NCI-H2196 treated with DMSO at 0.1 percent for 48 hours (cell line): ENCODE measurements around the gene KANTR.
A peak's percentile ranks its signal among the peaks of the same experiment; 100 is the strongest.

Experiments
- DNase-seq: peaks from one replicate; lab custom pipeline; 2025; ENCODE audit not compliant: unreplicated experiment; lab: John Stamatoyannopoulos, UW

Gene KANTR

GRCh38 chrX:53080628-53081580 is 13.0 kb upstream of the KANTR start:
- DNase-seq, result no peak

- DNase-seq, result peak; percentile 80
Observed at GRCh38 chrX:53081925-53082772, 11.8 kb upstream of the KANTR start, which contains the start of gene TSPYL2. Gene TSPYL2 (plus strand): TSS chrX:53082367. CDS start chrX:53082499, 132 bp downstream.

GRCh38 chrX:53082773-53083616 is 10.9 kb upstream of the KANTR start:
- DNase-seq, result no peak

GRCh38 chrX:53084043-53084570 is 9.8 kb upstream of the KANTR start:
- DNase-seq, result no peak

GRCh38 chrX:53084863-53085262 is 9.1 kb upstream of the KANTR start:
- no peak for DNase-seq

- no peak for DNase-seq
Observed at GRCh38 chrX:53085661-53086229, 8.2 kb upstream of the KANTR start.

- DNase-seq, result no peak
Observed at GRCh38 chrX:53086464-53086863, 7.5 kb upstream of the KANTR start.

- DNase-seq, result no peak
Observed at GRCh38 chrX:53087388-53087831, 6.5 kb upstream of the KANTR start.

- DNase-seq, result peak; percentile 52
Observed at GRCh38 chrX:53088136-53088974, 5.6 kb upstream of the KANTR start.

- peak; percentile 25 for DNase-seq
Observed at GRCh38 chrX:53089224-53089842, 4.6 kb upstream of the KANTR start.

GRCh38 chrX:53089925-53090324 is 4.0 kb upstream of the KANTR start:
- no peak for DNase-seq

GRCh38 chrX:53091354-53091753 is 2.6 kb upstream of the KANTR start:
- no peak for DNase-seq

- no peak for DNase-seq
Observed at GRCh38 chrX:53093177-53093655, 726 bp upstream of the KANTR start.

- no peak for DNase-seq
Observed at GRCh38 chrX:53094582-53094905, 602 bp downstream of the KANTR start.

- no peak for DNase-seq
Observed at GRCh38 chrX:53095796-53096195, 1.9 kb downstream of the KANTR start.

GRCh38 chrX:53114864-53115549 is 21.1 kb downstream of the KANTR start:
- DNase-seq, result no peak

GRCh38 chrX:53115550-53115874 is 21.6 kb downstream of the KANTR start:
- no peak for DNase-seq

- DNase-seq, result no peak
Observed at GRCh38 chrX:53116101-53116500, 22.2 kb downstream of the KANTR start.
